ENCODE data around the gene FAN1. TPM values are rescaled to one million over a fixed set of nuclear protein-coding genes. Genes with fewer than 3 reads are reported as not detected.

The FAN1 gene
- total RNA-seq, 1 donor from 2014 or later, result 26.6 TPM

GRCh38 chr15:30953183-30953582, 49.5 kb downstream of the FAN1 start:
- Histone ChIP-seq H3K4me3 (ENCODE audit: low read length in 3 of 3) (no peak overlapping the region), H3K4me1 (ENCODE audit: control insufficient read depth in 3 of 3, insufficient read depth in 3 of 3, low read length in 3 of 3) (peaks cover 8 to 12% (median 12%) of the 10 kb centered on the region in 3 donors), H3K36me3 (ENCODE audit: control insufficient read depth in 3 of 3, insufficient read depth in 3 of 3, low read length in 3 of 3) (peaks cover 55 to 71% (median 66%) of the 10 kb centered on the region in 3 donors), H3K9ac (ENCODE audit: low read depth in 1 of 3, low read length in 3 of 3) (no peak overlapping the region), H3K27me3 (ENCODE audit: control insufficient read depth in 3 of 3, insufficient read depth in 3 of 3, low read length in 3 of 3) (no peaks in the 10 kb centered on the region), H3K9me3 (ENCODE audit: control insufficient read depth in 3 of 3, low read length in 3 of 3) (no peaks in the 10 kb centered on the region), H3K27ac (ENCODE audit: low read depth, low read length) (no peak overlapping the region)

GRCh38 chr15:30953731-30954378, 50.1 kb downstream of the FAN1 start:
- peaks cover 8 to 12% (median 12%) of the 10 kb centered on the region in 3 donors for H3K4me1 ChIP-seq (ENCODE audit: control insufficient read depth in 3 of 3, insufficient read depth in 3 of 3, low read length in 3 of 3)
- H3K27ac ChIP-seq (ENCODE audit: low read depth, low read length), result peak overlapping the region; percentile 25
- H3K9ac ChIP-seq (ENCODE audit: low read depth in 1 of 3, low read length in 3 of 3), result peak overlapping the region in 1 of 3 donors; percentile 47
- H3K27me3 ChIP-seq (ENCODE audit: control insufficient read depth in 3 of 3, insufficient read depth in 3 of 3, low read length in 3 of 3), result no peaks in the 10 kb centered on the region
- H3K4me3 ChIP-seq (ENCODE audit: low read length in 3 of 3), result no peak overlapping the region
- H3K9me3 ChIP-seq (ENCODE audit: control insufficient read depth in 3 of 3, low read length in 3 of 3), result no peaks in the 10 kb centered on the region
- H3K36me3 ChIP-seq (ENCODE audit: control insufficient read depth in 3 of 3, insufficient read depth in 3 of 3, low read length in 3 of 3), result peaks cover 52 to 71% (median 66%) of the 10 kb centered on the region in 3 donors

DNA sequence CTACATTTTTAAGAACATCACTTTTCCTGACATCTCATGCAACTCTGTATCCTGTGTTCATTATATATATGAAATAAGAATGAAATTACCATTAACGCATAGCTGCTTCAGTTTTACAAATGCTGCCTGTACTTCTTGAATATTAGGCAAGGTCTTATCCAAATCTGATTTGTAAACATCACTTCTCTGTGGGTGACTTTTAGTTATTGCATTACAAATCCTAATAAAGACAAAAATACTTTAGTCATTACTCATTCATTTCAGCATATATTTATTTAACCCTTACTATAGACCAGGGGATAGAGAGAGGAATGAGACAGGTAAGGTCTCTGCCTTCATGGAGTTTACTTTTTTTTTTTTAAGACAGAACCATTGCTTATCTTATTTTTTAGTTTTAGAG, 51.0 kb downstream of the FAN1 start:
- Histone ChIP-seq H3K27ac (ENCODE audit: low read depth, low read length) (no peak overlapping the region), H3K4me1 (ENCODE audit: control insufficient read depth in 3 of 3, insufficient read depth in 3 of 3, low read length in 3 of 3) (peaks cover 8 to 16% (median 16%) of the 10 kb centered on the region in 3 donors), H3K4me3 (ENCODE audit: low read length in 3 of 3) (no peak overlapping the region), H3K27me3 (ENCODE audit: control insufficient read depth in 3 of 3, insufficient read depth in 3 of 3, low read length in 3 of 3) (no peaks in the 10 kb centered on the region), H3K9me3 (ENCODE audit: control insufficient read depth in 3 of 3, low read length in 3 of 3) (no peaks in the 10 kb centered on the region), H3K36me3 (ENCODE audit: control insufficient read depth in 3 of 3, insufficient read depth in 3 of 3, low read length in 3 of 3) (peaks cover 45 to 70% (median 62%) of the 10 kb centered on the region in 3 donors), H3K9ac (ENCODE audit: low read depth in 1 of 3, low read length in 3 of 3) (no peak overlapping the region)

GRCh38 chr15:30956216-30957124, 52.8 kb downstream of the FAN1 start:
- no peak overlapping the region for H3K27ac ChIP-seq (ENCODE audit: low read depth, low read length)
- H3K4me3 ChIP-seq (ENCODE audit: low read length in 3 of 3), result no peak overlapping the region
- H3K27me3 ChIP-seq (ENCODE audit: control insufficient read depth in 3 of 3, insufficient read depth in 3 of 3, low read length in 3 of 3), result no peaks in the 10 kb centered on the region
- H3K9ac ChIP-seq (ENCODE audit: low read depth in 1 of 3, low read length in 3 of 3), result no peak overlapping the region
- no peaks in the 10 kb centered on the region for H3K9me3 ChIP-seq (ENCODE audit: control insufficient read depth in 3 of 3, low read length in 3 of 3)
- peaks cover 31 to 55% (median 48%) of the 10 kb centered on the region in 3 donors for H3K36me3 ChIP-seq (ENCODE audit: control insufficient read depth in 3 of 3, insufficient read depth in 3 of 3, low read length in 3 of 3)
- peaks cover 16 to 27% (median 25%) of the 10 kb centered on the region in 3 donors for H3K4me1 ChIP-seq (ENCODE audit: control insufficient read depth in 3 of 3, insufficient read depth in 3 of 3, low read length in 3 of 3)

DNA sequence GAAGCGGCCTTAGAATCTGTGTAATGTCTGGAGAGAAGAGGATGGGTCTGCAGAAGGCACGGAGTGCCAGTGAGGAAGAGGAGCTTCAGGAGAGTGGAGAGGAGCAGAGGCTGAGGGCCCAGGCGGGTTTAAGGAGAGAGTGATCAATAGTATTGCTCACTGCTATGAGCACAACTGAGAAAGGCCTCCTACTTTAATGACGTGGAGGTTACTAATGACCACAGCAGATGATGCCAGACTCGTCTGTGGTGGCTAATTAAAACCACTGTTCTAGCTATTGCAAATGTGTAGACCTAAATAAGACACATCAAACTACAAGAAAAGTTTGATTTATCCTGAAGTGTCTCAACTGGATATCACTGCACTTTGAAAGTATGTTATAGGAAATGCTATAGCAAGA, 54.5 kb downstream of the FAN1 start:
- H3K9me3 ChIP-seq (ENCODE audit: control insufficient read depth in 3 of 3, low read length in 3 of 3), result no peaks in the 10 kb centered on the region
- H3K4me1 ChIP-seq (ENCODE audit: control insufficient read depth in 3 of 3, insufficient read depth in 3 of 3, low read length in 3 of 3), result peaks cover 29 to 42% (median 32%) of the 10 kb centered on the region in 3 donors
- H3K27me3 ChIP-seq (ENCODE audit: control insufficient read depth in 3 of 3, insufficient read depth in 3 of 3, low read length in 3 of 3), result no peaks in the 10 kb centered on the region
- peaks cover 16 to 40% (median 35%) of the 10 kb centered on the region in 3 donors for H3K36me3 ChIP-seq (ENCODE audit: control insufficient read depth in 3 of 3, insufficient read depth in 3 of 3, low read length in 3 of 3)
- H3K27ac ChIP-seq (ENCODE audit: low read depth, low read length), result no peak overlapping the region
- no peak overlapping the region for H3K9ac ChIP-seq (ENCODE audit: low read depth in 1 of 3, low read length in 3 of 3)
- no peak overlapping the region for H3K4me3 ChIP-seq (ENCODE audit: low read length in 3 of 3)

- Histone ChIP-seq H3K9ac (ENCODE audit: low read depth in 1 of 3, low read length in 3 of 3) (peak overlapping the region in 2 of 3 donors; percentile 36 to 39), H3K27ac (ENCODE audit: low read depth, low read length) (peak overlapping the region; percentile 75), H3K4me3 (ENCODE audit: low read length in 3 of 3) (no peak overlapping the region), H3K4me1 (ENCODE audit: control insufficient read depth in 3 of 3, insufficient read depth in 3 of 3, low read length in 3 of 3) (peaks cover 21 to 33% (median 21%) of the 10 kb centered on the region in 3 donors), H3K9me3 (ENCODE audit: control insufficient read depth in 3 of 3, low read length in 3 of 3) (no peaks in the 10 kb centered on the region), H3K36me3 (ENCODE audit: control insufficient read depth in 3 of 3, insufficient read depth in 3 of 3, low read length in 3 of 3) (peaks cover 8 to 37% (median 35%) of the 10 kb centered on the region in 3 donors), H3K27me3 (ENCODE audit: control insufficient read depth in 3 of 3, insufficient read depth in 3 of 3, low read length in 3 of 3) (no peaks in the 10 kb centered on the region)
These were observed 58.4 kb downstream of the FAN1 start for GRCh38 chr15:30962079-30962478.

GRCh38 chr15:30962659-30963058, 58.9 kb downstream of the FAN1 start:
- Histone ChIP-seq H3K36me3 (ENCODE audit: control insufficient read depth in 3 of 3, insufficient read depth in 3 of 3, low read length in 3 of 3) (peaks cover 6 to 37% (median 36%) of the 10 kb centered on the region in 3 donors), H3K27me3 (ENCODE audit: control insufficient read depth in 3 of 3, insufficient read depth in 3 of 3, low read length in 3 of 3) (no peaks in the 10 kb centered on the region), H3K9ac (ENCODE audit: low read depth in 1 of 3, low read length in 3 of 3) (no peak overlapping the region)

GRCh38 chr15:30963681-30964080, 60.0 kb downstream of the FAN1 start:
- Histone ChIP-seq H3K27me3 (ENCODE audit: control insufficient read depth in 3 of 3, insufficient read depth in 3 of 3, low read length in 3 of 3) (no peaks in the 10 kb centered on the region), H3K4me3 (ENCODE audit: low read length in 3 of 3) (no peak overlapping the region), H3K9ac (ENCODE audit: low read depth in 1 of 3, low read length in 3 of 3) (no peak overlapping the region), H3K4me1 (ENCODE audit: control insufficient read depth in 3 of 3, insufficient read depth in 3 of 3, low read length in 3 of 3) (peaks cover 21 to 33% (median 21%) of the 10 kb centered on the region in 3 donors), H3K27ac (ENCODE audit: low read depth, low read length) (no peak overlapping the region), H3K9me3 (ENCODE audit: control insufficient read depth in 3 of 3, low read length in 3 of 3) (no peaks in the 10 kb centered on the region), H3K36me3 (ENCODE audit: control insufficient read depth in 3 of 3, insufficient read depth in 3 of 3, low read length in 3 of 3) (peaks cover 0 to 28% (median 28%) of the 10 kb centered on the region in 3 donors)

More at GRCh38 chr15:30962659-30963058, 58.9 kb downstream of the FAN1 start:
- Histone ChIP-seq H3K4me3 (ENCODE audit: low read length in 3 of 3) (no peak overlapping the region), H3K9me3 (ENCODE audit: control insufficient read depth in 3 of 3, low read length in 3 of 3) (no peaks in the 10 kb centered on the region), H3K4me1 (ENCODE audit: control insufficient read depth in 3 of 3, insufficient read depth in 3 of 3, low read length in 3 of 3) (peaks cover 21 to 33% (median 21%) of the 10 kb centered on the region in 3 donors), H3K27ac (ENCODE audit: low read depth, low read length) (no peak overlapping the region)

DNA sequence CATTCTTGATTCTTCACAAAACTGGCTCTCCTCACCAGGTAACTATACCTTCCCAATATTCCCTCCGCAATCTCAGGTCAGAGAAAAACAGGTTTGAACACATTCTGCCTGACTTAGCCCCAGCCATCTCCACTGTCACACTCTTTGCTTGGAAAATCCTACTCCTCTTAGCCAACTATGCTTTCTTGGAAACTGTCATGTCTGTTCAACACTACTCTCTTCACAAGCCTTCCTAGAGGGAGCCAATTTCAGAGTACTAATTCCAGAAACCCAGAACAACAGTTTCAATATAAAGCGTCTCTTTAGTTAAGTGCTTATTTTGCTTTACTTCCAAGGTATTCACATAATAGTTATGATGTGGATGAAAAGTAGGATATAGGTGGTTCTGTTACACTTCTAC, 66.0 kb downstream of the FAN1 start:
- H3K9ac ChIP-seq (ENCODE audit: low read depth in 1 of 3, low read length in 3 of 3), result no peak overlapping the region

More for the DNA sequence above, 66.0 kb downstream of the FAN1 start:
- H3K9me3 ChIP-seq (ENCODE audit: control insufficient read depth in 3 of 3, low read length in 3 of 3), result no peaks in the 10 kb centered on the region
- H3K27ac ChIP-seq (ENCODE audit: low read depth, low read length), result no peak overlapping the region
- H3K27me3 ChIP-seq (ENCODE audit: control insufficient read depth in 3 of 3, insufficient read depth in 3 of 3, low read length in 3 of 3), result no peaks in the 10 kb centered on the region
- no peaks in the 10 kb centered on the region for H3K4me1 ChIP-seq (ENCODE audit: control insufficient read depth in 3 of 3, insufficient read depth in 3 of 3, low read length in 3 of 3)
- no peak overlapping the region for H3K4me3 ChIP-seq (ENCODE audit: low read length in 3 of 3)
- H3K36me3 ChIP-seq (ENCODE audit: control insufficient read depth in 3 of 3, insufficient read depth in 3 of 3, low read length in 3 of 3), result peaks cover 3 to 42% (median 25%) of the 10 kb centered on the region in 3 donors
